HepG2 (cell line): ENCODE measurements around the gene PMEPA1.

ENCODE experiments used
- CTCF ChIP-seq: sonication (generic); formaldehyde crosslinking; IDR thresholded peaks from 2 replicates; pipeline ENCODE4 v1.5.0; 2020; ENCODE audit warnings: mild to moderate bottlenecking, missing genetic modification reagents, moderate library complexity
- EZH2 ChIP-seq: conservative IDR thresholded peaks from 2 replicates; pipeline ENCODE4 v1.6.1; 2012; ENCODE audit warnings: mild to moderate bottlenecking, low read depth, low read length, moderate library complexity
- FOXK2 ChIP-seq: fragments of 450-650 bp; IDR thresholded peaks from 2 replicates; pipeline ENCODE4 v1.6.1; 2016
- HOXA7 ChIP-seq: sonication (generic); formaldehyde crosslinking; IDR thresholded peaks from 2 replicates; pipeline ENCODE4 v1.8.1; 2022; ENCODE audit warnings: mild to moderate bottlenecking, missing genetic modification reagents, moderate library complexity
- KLF15 ChIP-seq: sonication (generic); formaldehyde crosslinking; IDR thresholded peaks from 2 replicates; pipeline ENCODE4 v1.8.1; 2023; ENCODE audit warnings: borderline replicate concordance, mild to moderate bottlenecking, inconsistent platforms, missing genetic modification reagents, mixed read lengths
- MXI1 ChIP-seq: IDR thresholded peaks from 3 replicates; pipeline ENCODE4 v1.6.1; 2012; ENCODE audit warnings: low read depth, low read length, inconsistent platforms, borderline replicate concordance
- PLRG1 ChIP-seq: fragments of 450-650 bp; conservative IDR thresholded peaks from 2 replicates; pipeline ENCODE4 v1.6.1; 2016
- RXRA ChIP-seq: sonication (generic); formaldehyde crosslinking; IDR thresholded peaks from 2 replicates; pipeline ENCODE4 v1.5.1; 2020; ENCODE audit warnings: missing genetic modification reagents
- ZFP36L1 ChIP-seq: sonication (generic); formaldehyde crosslinking; IDR thresholded peaks from 2 replicates; pipeline ENCODE4 v1.8.0; 2022; ENCODE audit warnings: mild to moderate bottlenecking, missing genetic modification reagents, moderate library complexity
- ZFP36L2 ChIP-seq: sonication (generic); formaldehyde crosslinking; IDR thresholded peaks from 2 replicates; pipeline ENCODE4 v1.4.0; 2020; ENCODE audit warnings: missing genetic modification reagents
- TF ChIP-seq, protein P1 (sequence below): sonication (generic); formaldehyde crosslinking; IDR thresholded peaks from 2 replicates; pipeline ENCODE4 v1.8.0; 2022; ENCODE audit warnings: low read depth, missing genetic modification reagents
- TF ChIP-seq, protein P2 (sequence below): sonication (generic); formaldehyde crosslinking; IDR thresholded peaks from 2 replicates; pipeline ENCODE4 v1.4.0; 2020; ENCODE audit warnings: mild to moderate bottlenecking, missing genetic modification reagents, borderline replicate concordance

GRCh38 chr20:57679113-57679512 lies 30.7 kb downstream of the PMEPA1 start:
- TF ChIP-seq CTCF (CRISPR knock-in tag): no peak
- no peak for TF ChIP-seq PLRG1
- TF ChIP-seq HOXA7: no peak
- TF ChIP-seq ZFP36L1: no peak
- TF ChIP-seq, protein P1, sequence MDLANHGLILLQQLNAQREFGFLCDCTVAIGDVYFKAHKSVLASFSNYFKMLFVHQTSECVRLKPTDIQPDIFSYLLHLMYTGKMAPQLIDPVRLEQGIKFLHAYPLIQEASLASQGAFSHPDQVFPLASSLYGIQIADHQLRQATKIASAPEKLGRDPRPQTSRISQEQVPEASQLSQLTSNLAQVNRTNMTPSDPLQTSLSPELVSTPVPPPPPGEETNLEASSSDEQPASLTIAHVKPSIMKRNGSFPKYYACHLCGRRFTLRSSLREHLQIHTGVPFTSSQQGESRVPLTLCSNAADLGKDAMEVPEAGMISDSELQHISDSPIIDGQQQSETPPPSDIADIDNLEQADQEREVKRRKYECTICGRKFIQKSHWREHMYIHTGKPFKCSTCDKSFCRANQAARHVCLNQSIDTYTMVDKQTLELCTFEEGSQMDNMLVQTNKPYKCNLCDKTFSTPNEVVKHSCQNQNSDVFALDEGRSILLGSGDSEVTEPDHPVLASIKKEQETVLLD: no peak
- no peak for TF ChIP-seq KLF15 (CRISPR knock-in tag)
- no peak for TF ChIP-seq MXI1
- TF ChIP-seq EZH2: no peak
- no peak for TF ChIP-seq FOXK2
- TF ChIP-seq RXRA (CRISPR knock-in tag): no peak
- TF ChIP-seq, protein P2, sequence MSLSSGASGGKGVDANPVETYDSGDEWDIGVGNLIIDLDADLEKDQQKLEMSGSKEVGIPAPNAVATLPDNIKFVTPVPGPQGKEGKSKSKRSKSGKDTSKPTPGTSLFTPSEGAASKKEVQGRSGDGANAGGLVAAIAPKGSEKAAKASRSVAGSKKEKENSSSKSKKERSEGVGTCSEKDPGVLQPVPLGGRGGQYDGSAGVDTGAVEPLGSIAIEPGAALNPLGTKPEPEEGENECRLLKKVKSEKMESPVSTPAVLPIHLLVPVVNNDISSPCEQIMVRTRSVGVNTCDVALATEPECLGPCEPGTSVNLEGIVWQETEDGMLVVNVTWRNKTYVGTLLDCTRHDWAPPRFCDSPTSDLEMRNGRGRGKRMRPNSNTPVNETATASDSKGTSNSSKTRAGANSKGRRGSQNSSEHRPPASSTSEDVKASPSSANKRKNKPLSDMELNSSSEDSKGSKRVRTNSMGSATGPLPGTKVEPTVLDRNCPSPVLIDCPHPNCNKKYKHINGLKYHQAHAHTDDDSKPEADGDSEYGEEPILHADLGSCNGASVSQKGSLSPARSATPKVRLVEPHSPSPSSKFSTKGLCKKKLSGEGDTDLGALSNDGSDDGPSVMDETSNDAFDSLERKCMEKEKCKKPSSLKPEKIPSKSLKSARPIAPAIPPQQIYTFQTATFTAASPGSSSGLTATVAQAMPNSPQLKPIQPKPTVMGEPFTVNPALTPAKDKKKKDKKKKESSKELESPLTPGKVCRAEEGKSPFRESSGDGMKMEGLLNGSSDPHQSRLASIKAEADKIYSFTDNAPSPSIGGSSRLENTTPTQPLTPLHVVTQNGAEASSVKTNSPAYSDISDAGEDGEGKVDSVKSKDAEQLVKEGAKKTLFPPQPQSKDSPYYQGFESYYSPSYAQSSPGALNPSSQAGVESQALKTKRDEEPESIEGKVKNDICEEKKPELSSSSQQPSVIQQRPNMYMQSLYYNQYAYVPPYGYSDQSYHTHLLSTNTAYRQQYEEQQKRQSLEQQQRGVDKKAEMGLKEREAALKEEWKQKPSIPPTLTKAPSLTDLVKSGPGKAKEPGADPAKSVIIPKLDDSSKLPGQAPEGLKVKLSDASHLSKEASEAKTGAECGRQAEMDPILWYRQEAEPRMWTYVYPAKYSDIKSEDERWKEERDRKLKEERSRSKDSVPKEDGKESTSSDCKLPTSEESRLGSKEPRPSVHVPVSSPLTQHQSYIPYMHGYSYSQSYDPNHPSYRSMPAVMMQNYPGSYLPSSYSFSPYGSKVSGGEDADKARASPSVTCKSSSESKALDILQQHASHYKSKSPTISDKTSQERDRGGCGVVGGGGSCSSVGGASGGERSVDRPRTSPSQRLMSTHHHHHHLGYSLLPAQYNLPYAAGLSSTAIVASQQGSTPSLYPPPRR (CRISPR knock-in tag): no peak
- no peak for TF ChIP-seq ZFP36L2 (CRISPR knock-in tag)
